C1 segment of cervical spinal cord (tissue), 14 donors: ENCODE results near the gene GXYLT2.

Source experiments
- DNase-seq, 14 donors: peaks; one replicate each; lab custom pipeline; 2025; lab: John Stamatoyannopoulos, UW

Gene GXYLT2

DNA sequence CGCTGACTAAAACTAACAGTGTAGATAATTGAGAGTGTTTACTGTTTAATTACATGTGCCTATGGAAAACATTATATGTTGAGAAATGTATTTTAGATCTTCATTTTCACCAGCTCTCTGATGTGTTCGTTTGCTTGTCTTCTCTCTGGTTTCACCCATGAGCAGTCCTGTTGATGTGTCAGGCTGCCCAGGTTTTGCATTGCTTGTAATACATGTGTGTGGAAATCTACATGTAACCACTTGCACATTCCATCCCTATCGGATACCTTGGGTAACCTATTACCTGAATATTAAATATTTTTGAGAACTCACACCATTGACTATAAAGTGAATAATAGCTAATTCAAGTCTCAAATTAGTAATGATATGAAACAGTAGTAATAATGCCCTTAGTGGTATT is 121.9 kb downstream of the GXYLT2 start:
- DNase-seq = no peak

DNA sequence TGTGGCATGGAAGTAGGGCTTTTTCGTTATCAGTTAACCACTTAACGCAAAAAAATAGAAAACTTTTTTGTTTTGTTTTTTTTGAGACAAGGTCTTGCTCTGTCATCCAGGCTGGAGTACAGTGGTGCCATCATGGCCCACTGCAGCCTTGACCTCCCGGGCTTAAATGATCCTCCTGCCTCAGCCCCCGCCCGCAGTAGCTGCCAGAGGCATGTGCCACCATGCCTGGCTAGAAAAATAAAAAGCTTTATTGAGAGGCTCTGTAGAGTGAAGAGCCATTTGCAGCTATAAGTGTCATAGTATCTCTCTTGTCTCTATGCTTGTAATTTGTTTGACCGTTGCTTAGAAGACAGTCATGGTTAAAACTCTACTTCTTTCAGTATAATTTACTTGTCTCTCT is 122.3 kb downstream of the GXYLT2 start:
- no peak for DNase-seq

GRCh38 chr3:73018298-73018697 is 130.5 kb downstream of the GXYLT2 start:
- no peak for DNase-seq

DNA sequence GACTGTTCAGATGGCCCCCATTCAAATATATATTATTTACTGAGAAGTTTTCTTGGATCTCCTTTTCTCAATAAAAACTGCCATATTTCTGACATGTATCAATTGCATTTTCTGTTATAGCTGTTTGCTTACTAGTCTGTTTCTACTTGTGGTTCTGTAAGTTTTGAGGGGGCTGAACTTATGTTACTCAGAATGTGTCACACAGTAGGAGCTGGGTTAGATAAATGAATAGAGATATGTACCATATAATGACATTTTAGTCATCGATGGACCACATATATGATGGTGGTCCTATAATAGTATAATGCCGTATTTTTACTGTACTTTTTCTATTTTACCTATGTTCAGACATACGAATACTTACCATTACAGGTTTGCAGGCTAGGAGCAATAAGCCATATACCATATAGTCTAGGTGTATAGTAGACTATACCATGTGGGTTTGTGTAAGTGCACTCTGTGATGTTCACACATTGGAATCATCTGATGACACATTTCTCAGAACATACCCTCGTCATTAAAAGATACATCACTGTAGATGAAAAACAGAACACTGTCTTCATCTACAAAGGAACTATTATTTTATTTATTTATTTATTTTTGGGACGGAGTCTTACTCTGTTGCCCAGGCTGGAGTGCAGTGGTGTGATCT is 131.1 kb downstream of the GXYLT2 start:
- DNase-seq = no peak

GRCh38 chr3:73021301-73021835 is 133.5 kb downstream of the GXYLT2 start:
- no peak for DNase-seq

GRCh38 chr3:73024836-73025235 is 137.0 kb downstream of the GXYLT2 start:
- DNase-seq = no peak

DNA sequence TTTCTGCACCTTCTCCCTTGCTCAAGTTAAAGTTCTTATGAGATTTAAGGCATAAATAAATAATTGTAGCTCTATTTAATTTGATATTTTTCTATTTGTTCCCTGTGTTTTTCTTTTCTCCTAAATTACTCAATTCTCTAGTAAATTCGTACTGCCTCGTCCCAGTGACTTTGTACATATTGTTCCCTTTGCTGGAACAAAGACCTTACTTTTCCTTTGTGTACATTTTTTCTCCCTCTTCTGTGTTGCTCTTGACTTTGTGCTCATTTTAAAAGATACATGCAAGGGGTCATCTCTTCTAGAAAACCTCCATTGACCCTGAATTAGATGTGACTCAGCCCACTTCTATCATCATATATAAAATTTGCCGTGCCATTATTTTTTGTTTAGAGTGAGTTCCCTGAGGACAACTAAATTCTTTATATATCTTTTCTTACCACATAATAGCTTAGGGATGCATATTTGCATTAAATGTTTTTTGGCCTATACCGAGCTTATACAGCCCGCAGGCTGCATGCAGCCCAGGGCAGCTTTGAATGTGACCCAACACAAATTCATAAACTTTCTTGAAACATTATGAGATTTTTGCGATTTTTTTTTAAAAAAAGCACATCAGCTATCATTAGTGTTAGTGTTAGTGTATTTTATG is 138.4 kb downstream of the GXYLT2 start:
- DNase-seq = no peak
